Liver (tissue), 9 donors: ENCODE data around the gene KANSL2. TPM values are rescaled to one million over a fixed set of nuclear protein-coding genes. Genes with fewer than 3 reads are reported as not detected.
"Not testable (repeated sequence)": the region's sequence is repeated elsewhere in the genome, so short reads cannot be mapped to it uniquely, and the experiment has no call there.

Experiments used
- DNase-seq: peaks from one replicate; pipeline ENCODE4 v3.0.0-alpha.2; 2017; ENCODE audit warnings: low spot score
- H3K27ac ChIP-seq, 2 donors: one replicate each; pipeline ENCODE4 v1.7.0; 2013; ENCODE audit warnings: inconsistent platforms in 2 of 2, low read length in 2 of 2, control low read depth in 1 of 2, low read depth in 1 of 2, mild to moderate bottlenecking in 1 of 2
- H3K27me3 ChIP-seq, 4 donors: one replicate each; pipeline versions ENCODE4 v1.6.1 to v1.7.0; 2013; ENCODE audit warnings: low read length in 3 of 4, inconsistent platforms in 1 of 4, mild to moderate bottlenecking in 1 of 4, moderate library complexity in 1 of 4; ENCODE audit not compliant: control insufficient read depth in 4 of 4, insufficient read depth in 4 of 4
- H3K36me3 ChIP-seq, 4 donors: one replicate each; pipeline versions ENCODE4 v1.6.1 to v1.7.0; 2013; ENCODE audit warnings: low read length in 3 of 4, mild to moderate bottlenecking in 3 of 4, low read depth in 1 of 4, moderate library complexity in 1 of 4; ENCODE audit not compliant: control insufficient read depth in 4 of 4, insufficient read depth in 3 of 4
- H3K4me1 ChIP-seq, 4 donors: one replicate each; pipeline versions ENCODE4 v1.6.1 to v1.7.0; 2013; ENCODE audit warnings: low read length in 3 of 4, mild to moderate bottlenecking in 3 of 4, moderate library complexity in 1 of 4; ENCODE audit not compliant: control insufficient read depth in 4 of 4, insufficient read depth in 4 of 4
- H3K4me3 ChIP-seq, 3 donors: one replicate each; pipeline versions ENCODE4 v1.6.1 to v1.7.0; 2013; ENCODE audit warnings: low read length in 3 of 3, control low read depth in 1 of 3, low read depth in 1 of 3, mild to moderate bottlenecking in 1 of 3
- H3K9ac ChIP-seq, 2 donors: one replicate each; pipeline ENCODE4 v1.7.0; 2013; ENCODE audit warnings: low read length in 2 of 2, mild to moderate bottlenecking in 2 of 2, moderate library complexity in 2 of 2, control low read depth in 1 of 2, low read depth in 1 of 2
- H3K9me3 ChIP-seq, 4 donors: one replicate each; pipeline versions ENCODE4 v1.6.1 to v1.7.0; 2013; ENCODE audit warnings: low read length in 3 of 4; ENCODE audit not compliant: control insufficient read depth in 4 of 4
- HNF4A ChIP-seq, 2 donors: conservative IDR thresholded peaks; 2 replicates each; pipeline ENCODE4 v1.6.1; 2016; ENCODE audit warnings: antibody characterized with exemption in 2 of 2, mild to moderate bottlenecking in 2 of 2
- HNF4G ChIP-seq: IDR thresholded peaks from 2 replicates; pipeline ENCODE4 v1.6.1; 2016; ENCODE audit warnings: antibody characterized with exemption
- JUND ChIP-seq, 2 donors: IDR thresholded peaks; 2 replicates each; pipeline ENCODE4 v1.6.1; 2016; ENCODE audit warnings: antibody characterized with exemption in 2 of 2
- NR2F2 ChIP-seq: IDR thresholded peaks from 2 replicates; pipeline ENCODE4 v1.6.1; 2016; ENCODE audit warnings: antibody characterized with exemption
- RXRA ChIP-seq, 2 donors: IDR thresholded peaks; 2 replicates each; pipeline ENCODE4 v1.6.1; 2017 to 2018; ENCODE audit warnings: antibody characterized with exemption in 2 of 2, mild to moderate bottlenecking in 1 of 2
- SP1 ChIP-seq: IDR thresholded peaks from 2 replicates; pipeline ENCODE4 v1.6.1; 2018; ENCODE audit warnings: antibody characterized with exemption, mild to moderate bottlenecking
- WGBS: extraction: QIAGEN DNeasy Blood & Tissue Kit; methylation state at CpG from one replicate; pipeline ENCODE4 v1.1.7; 2013; 5-methylcytosine and 5-hydroxymethylcytosine counted together
- polyA plus RNA-seq, 2 donors: library from polyadenylated mRNA; stranded (reverse) in 1 of 2; unstranded in 1 of 2; fragments of 200-250 nt in 1 of 2; fragments of >200 nt in 1 of 2; fragmentation: Nextera tagmentation in 1 of 2; extraction: Ambion mirVana in 1 of 2; gene quantifications; one replicate each; pipeline versions ENCODE4 v1.2.1 to v1.2.3, GENCODE V29; 2013 to 2015
- total RNA-seq, 2 donors: library from RNA; depleted of rRNA; stranded (reverse); fragments of >200 nt; gene quantifications; one replicate each; pipeline ENCODE4 v1.2.3, GENCODE V29; 2014
- TF ChIP-seq, protein P1 (sequence below): IDR thresholded peaks from 2 replicates; pipeline ENCODE4 v1.6.1; 2016; ENCODE audit warnings: antibody characterized with exemption
- TF ChIP-seq, protein P2 (sequence below): fragments of 150-350 bp; IDR thresholded peaks from 2 replicates; pipeline ENCODE4 v1.5.1; 2017; ENCODE audit warnings: improper control_type of control experiment, low read depth, low read length; ENCODE audit not compliant: missing input control
- TF ChIP-seq, protein P3 (sequence below): IDR thresholded peaks from 2 replicates; pipeline ENCODE4 v1.6.1; 2016; ENCODE audit warnings: antibody characterized with exemption
- donor health status: healthy.
- donor health status: healthy.
- donor health status: healthy.
- donor health status: healthy.
- donor health status: healthy.

The KANSL2 gene
- total and polyA plus RNA-seq, 4 donors, result 7.0 to 23.0 (median 14.8) TPM

DNA sequence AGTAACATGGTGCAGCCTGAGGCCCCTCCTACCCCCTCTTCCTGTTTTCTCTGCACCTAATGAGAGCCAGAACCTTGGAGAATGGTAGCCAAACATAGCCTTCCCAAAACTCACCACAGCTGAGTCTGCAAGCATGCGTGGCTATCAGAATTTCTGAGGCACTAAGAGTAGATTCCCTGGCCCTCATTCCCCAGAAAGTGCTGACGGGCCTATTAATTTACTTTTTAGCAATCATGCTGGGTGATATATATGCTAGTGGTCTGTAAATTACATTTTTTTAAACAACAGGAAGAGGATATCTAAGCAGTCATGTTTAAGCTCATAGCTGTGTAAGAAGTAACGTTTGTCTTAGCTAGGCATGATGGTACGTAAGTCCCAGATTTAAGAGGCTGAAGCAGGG is 30.4 kb downstream of the KANSL2 start (continued):
- TF ChIP-seq NR2F2 (no peak), RXRA (IDR thresholded peaks at IDR 0.05) (no peak), HNF4G (no peak), SP1 (no peak), HNF4A (conservative IDR thresholded peaks at IDR 0.05) (no peak)

DNA sequence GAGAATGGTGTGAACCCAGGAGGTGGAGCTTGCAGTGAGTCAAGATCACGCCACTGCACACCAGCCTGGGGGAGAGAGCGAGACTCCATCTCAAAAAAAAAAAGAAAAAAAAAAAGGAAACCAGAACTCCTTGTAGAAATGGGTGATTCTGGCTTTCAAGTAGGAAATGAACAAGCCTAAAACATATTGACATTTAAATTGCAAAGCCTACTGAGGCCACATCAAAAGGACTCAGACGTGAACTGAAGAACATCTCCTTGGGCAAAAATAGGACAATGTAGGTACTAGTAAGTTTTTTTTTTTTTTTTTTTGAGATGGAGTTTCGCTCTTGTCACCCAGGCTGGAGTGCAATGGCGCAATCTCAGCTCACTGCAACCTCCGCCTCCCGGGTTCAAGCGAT is 36.7 kb downstream of the KANSL2 start:
- H3K27me3 ChIP-seq, H3K27ac ChIP-seq, DNase-seq, H3K4me1 ChIP-seq, H3K4me3 ChIP-seq, H3K9ac ChIP-seq, H3K9me3 ChIP-seq: not testable (repeated sequence)
- peaks cover 0 to 12% (median 3%) of the 10 kb centered on the region in 4 donors for H3K36me3 ChIP-seq
- WGBS, result 98% methylated on average over 8 of the region's 8 CpGs

DNA sequence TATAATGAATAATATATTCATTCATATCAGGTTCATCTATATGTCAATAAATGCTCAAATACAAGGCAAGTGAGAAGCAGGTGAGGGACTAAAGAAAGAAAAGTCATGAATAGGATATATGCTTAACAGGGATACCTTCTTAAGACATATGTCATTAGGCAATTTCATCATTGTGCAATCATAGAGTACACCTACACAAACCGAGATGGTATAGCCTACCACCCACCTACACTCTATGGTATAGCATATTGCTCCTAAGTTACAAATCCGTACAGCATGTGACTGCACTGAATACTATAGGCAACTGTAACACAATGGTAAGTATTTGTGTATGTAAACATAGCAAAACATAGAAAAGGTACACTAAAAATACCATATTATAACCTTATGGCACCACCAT is 39.0 kb downstream of the KANSL2 start:
- Histone ChIP-seq H3K27ac (no peak overlapping the region), H3K9me3 (no peaks in the 10 kb centered on the region), H3K4me1 (no peaks in the 10 kb centered on the region), H3K27me3 (no peaks in the 10 kb centered on the region), H3K9ac (no peak overlapping the region), H3K4me3 (no peak overlapping the region), H3K36me3 (peaks cover 0 to 9% (median 3%) of the 10 kb centered on the region in 4 donors)
- DNase-seq, result no peak
- TF ChIP-seq JUND (IDR thresholded peaks at IDR 0.05) (no peak), SP1 (no peak)
- WGBS, result 99% methylated on average over 2 of the region's 2 CpGs

DNA sequence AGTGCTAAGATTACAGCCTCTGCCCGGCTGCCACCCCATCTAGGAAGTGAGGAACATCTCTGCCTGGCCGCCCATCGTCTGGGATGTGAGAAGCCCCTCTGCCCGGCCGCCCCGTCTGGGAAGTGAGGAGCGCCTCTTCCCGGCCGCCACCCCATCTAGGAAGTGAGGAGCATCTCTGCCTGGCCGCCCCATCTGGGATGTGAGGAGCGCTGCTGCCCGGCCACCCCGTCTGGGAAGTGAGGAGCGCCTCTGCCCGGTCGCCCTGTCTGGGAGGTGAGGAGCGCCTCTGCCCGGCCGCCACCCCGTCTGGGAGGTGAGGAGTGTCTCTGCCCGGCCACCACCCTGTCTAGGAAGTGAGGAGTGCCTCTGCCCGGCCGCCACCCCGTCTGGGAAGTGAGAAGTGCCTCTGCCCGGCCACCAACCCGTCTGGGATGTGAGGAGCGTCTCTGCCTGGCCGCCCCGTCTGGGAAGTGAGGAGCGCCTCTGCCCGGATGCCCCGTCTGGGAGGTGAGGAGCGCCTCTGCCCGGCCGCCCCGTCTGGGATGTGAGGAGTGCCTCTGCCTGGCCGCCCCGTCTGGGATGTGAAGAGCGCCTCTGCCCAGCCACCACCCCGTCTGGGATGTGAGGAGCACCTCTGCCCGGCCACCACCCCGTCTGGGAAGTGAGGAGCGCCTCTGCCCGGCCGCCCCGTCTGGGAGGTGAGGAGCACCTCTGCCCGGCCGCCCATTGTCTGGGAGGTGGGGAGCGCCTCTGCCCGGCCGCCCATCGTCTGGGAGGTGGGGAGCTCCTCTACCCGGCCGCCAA is 40.1 kb downstream of the KANSL2 start:
- H3K4me3 ChIP-seq, H3K36me3 ChIP-seq, H3K27me3 ChIP-seq, H3K9me3 ChIP-seq, H3K9ac ChIP-seq, H3K4me1 ChIP-seq, H3K27ac ChIP-seq, DNase-seq: not testable (repeated sequence)
- WGBS, result 96% methylated on average over 54 of the region's 54 CpGs

DNA sequence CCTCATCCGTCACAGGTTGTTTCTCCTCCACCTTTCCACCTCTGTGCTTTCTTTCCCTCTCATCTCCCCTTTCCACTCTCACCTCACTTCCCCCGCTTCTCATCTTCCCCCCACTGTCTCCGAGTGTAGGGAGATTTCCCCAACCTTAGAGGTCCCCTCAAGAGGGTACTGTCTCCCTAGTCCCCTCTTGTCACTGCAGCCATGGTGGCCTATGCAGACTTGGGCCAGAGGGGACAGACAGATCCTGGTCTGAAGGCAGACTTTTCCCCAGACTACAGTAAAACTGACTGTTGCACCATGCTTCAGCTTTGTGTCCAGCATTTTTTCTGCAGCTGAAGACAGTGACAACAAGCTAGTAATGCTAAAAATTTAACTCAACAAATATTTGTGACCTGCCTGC is 41.2 kb downstream of the KANSL2 start:
- Histone ChIP-seq H3K9ac (no peak overlapping the region), H3K4me1 (no peaks in the 10 kb centered on the region), H3K27me3 (no peaks in the 10 kb centered on the region), H3K4me3 (no peak overlapping the region), H3K9me3 (no peaks in the 10 kb centered on the region), H3K36me3 (peaks cover 0 to 3% (median 2%) of the 10 kb centered on the region in 4 donors), H3K27ac (no peak overlapping the region)
- WGBS, result 90% methylated on average over 3 of the region's 3 CpGs
- no peak for TF ChIP-seq JUND (IDR thresholded peaks at IDR 0.05)
- TF ChIP-seq, protein P1, sequence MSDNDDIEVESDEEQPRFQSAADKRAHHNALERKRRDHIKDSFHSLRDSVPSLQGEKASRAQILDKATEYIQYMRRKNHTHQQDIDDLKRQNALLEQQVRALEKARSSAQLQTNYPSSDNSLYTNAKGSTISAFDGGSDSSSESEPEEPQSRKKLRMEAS, result no peak
- no peak for TF ChIP-seq SP1
- TF ChIP-seq, protein P2, sequence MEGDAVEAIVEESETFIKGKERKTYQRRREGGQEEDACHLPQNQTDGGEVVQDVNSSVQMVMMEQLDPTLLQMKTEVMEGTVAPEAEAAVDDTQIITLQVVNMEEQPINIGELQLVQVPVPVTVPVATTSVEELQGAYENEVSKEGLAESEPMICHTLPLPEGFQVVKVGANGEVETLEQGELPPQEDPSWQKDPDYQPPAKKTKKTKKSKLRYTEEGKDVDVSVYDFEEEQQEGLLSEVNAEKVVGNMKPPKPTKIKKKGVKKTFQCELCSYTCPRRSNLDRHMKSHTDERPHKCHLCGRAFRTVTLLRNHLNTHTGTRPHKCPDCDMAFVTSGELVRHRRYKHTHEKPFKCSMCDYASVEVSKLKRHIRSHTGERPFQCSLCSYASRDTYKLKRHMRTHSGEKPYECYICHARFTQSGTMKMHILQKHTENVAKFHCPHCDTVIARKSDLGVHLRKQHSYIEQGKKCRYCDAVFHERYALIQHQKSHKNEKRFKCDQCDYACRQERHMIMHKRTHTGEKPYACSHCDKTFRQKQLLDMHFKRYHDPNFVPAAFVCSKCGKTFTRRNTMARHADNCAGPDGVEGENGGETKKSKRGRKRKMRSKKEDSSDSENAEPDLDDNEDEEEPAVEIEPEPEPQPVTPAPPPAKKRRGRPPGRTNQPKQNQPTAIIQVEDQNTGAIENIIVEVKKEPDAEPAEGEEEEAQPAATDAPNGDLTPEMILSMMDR, result no peak
- TF ChIP-seq, protein P3, sequence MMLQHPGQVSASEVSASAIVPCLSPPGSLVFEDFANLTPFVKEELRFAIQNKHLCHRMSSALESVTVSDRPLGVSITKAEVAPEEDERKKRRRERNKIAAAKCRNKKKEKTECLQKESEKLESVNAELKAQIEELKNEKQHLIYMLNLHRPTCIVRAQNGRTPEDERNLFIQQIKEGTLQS, result no peak
- no peak for TF ChIP-seq HNF4G
- DNase-seq, result no peak
